Subcutaneous adipose tissue (tissue), 4 donors: ENCODE measurements around the gene RBMS3. TPM values are rescaled to one million over a fixed set of nuclear protein-coding genes. Genes with fewer than 3 reads are reported as not detected.

Experiments
- total RNA-seq, 4 donors: library from RNA; depleted of rRNA; stranded (reverse); fragments of >200 nt; gene quantifications; one replicate each; pipeline ENCODE4 v1.1.0, GENCODE V29; 2016
- TF ChIP-seq, protein P1 (sequence below): fragments of 450-650 bp; IDR thresholded peaks from one replicate; pipeline ENCODE4 v1.5.1; 2016; ENCODE audit warnings: low read depth, mild to moderate bottlenecking, control low read depth, antibody characterized with exemption, moderate library complexity

The RBMS3 gene
- total RNA-seq, 4 donors from 2014 or later = 98.6 to 171 (median 117) TPM

DNA sequence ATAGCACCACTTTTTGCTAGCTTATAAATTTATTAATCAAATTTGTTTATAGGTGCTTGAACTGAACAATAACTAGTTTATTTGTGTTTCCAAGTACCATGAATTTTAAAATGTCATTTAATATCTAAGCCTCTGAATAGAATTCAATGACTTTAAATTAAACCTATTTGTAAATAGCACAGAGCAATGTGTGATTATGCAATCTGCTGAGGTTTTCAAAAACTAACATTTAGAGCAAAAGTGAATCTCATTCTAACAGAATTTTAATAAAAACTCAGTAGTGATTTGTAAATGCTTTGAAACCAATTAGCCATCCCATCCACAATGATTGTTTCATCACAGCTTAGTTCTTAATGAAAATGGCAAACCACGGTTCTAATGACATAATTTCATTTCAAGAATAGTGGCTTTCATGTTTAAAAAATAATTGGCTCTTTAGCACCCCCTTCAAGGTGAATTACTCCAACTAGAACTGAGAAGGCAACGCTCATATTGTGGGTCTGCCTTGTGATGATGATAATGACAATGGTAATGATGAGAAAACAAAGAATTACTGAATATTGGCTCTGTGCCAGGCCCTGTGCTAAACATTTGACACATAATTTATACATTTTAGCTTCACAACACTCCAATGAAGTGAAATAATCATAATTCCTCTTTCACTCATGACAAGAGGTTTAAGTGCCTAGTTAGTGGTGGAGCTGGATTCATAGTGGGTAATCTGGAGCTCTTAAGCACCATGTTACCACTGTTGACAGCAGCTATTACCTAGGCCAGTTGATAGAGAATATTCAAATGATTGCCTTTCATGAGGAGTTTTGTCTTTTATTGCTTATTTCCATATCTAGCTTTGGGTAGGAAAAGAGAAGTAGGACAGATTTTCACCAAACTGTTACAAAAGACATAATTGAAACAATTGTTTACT lies 145.7 kb downstream of the RBMS3 start:
- TF ChIP-seq, protein P1, sequence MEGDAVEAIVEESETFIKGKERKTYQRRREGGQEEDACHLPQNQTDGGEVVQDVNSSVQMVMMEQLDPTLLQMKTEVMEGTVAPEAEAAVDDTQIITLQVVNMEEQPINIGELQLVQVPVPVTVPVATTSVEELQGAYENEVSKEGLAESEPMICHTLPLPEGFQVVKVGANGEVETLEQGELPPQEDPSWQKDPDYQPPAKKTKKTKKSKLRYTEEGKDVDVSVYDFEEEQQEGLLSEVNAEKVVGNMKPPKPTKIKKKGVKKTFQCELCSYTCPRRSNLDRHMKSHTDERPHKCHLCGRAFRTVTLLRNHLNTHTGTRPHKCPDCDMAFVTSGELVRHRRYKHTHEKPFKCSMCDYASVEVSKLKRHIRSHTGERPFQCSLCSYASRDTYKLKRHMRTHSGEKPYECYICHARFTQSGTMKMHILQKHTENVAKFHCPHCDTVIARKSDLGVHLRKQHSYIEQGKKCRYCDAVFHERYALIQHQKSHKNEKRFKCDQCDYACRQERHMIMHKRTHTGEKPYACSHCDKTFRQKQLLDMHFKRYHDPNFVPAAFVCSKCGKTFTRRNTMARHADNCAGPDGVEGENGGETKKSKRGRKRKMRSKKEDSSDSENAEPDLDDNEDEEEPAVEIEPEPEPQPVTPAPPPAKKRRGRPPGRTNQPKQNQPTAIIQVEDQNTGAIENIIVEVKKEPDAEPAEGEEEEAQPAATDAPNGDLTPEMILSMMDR = no peak

DNA sequence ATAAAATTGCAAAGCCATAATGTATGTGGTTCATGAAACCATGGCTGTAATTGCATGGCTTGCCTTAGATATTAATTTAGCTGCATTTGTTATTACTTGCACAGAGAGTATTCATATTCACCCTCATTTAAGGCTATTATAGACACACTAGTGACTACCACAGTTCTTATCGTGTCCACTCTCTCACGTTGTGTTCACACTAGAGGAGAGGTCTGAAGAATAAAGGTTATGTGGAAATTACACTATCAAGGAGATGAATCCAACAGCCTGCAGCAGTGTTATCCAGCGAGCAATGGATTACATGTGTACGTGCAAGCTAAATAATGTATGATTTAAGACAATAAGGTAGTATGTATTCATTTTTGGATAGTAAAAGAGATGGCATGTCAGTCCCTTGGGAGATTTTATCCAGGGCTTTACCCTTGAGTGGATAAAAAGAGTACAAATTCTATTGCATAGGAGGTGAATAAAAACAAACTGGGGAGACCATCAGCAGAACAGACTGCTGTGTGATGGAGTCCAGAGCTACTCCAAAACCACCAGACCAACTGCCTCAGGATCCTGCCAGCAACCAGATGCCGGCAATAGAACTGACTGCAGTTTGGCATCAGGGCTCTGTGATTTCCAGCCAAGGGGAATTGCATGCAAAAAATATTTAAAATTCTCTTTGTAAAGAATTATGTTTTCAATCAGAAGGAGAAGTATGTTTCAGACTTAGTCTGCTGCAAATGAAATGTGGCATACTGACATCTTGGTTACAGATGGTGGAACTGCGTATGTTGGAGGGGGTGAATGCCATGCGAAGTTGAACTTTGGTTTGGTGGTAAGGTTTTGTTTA lies 146.6 kb downstream of the RBMS3 start:
- TF ChIP-seq, protein P1 = no peak

DNA sequence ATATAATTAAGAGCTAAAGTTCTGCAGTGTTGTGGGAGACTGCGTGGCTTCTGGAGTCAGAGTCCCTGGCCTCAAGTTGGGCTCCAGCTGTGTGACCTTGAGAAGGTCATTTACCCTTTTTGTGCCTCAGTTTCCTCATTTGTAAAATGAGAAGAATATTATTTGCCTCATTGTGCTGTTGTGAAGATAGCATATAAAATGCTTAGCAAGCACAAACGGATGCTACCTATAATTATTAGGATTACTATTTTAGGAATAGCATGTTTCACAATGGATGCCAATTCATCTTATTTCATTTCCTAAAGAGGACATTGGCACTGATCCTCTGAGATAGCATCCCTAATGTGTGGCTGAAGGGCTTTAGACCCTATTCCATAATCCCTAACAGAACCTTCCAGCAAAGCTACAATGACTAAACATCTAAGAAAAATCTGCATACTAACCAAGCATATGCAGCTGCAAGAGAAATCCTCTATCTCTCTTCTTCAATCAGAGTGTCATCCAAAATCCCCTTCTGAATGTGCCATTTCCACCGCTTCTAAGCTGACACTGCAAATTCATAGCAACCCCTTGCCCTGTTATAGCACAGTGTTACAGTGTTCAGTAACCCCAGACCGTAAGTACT lies 148.3 kb downstream of the RBMS3 start:
- TF ChIP-seq, protein P1 = no peak

DNA sequence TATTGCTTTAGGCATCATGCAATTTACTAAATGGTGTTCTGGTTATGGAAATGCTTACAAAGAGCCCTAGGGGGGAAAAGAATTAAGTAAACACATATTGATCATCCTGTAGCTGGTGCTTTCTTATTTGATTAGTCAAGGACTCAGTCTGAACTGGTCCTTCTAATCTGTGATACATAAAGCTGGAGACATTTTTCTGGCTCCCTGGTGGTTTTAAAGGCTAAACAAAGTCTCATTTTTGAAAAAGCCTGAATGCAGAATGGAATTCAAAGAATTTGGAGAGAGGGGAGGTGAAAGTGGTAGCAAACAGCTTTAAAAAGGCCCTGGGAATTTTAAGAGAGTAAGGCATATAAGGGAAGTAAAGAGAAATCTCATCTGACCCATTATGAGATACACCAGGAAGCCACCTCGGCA lies 149.7 kb downstream of the RBMS3 start:
- TF ChIP-seq, protein P1 = no peak

DNA sequence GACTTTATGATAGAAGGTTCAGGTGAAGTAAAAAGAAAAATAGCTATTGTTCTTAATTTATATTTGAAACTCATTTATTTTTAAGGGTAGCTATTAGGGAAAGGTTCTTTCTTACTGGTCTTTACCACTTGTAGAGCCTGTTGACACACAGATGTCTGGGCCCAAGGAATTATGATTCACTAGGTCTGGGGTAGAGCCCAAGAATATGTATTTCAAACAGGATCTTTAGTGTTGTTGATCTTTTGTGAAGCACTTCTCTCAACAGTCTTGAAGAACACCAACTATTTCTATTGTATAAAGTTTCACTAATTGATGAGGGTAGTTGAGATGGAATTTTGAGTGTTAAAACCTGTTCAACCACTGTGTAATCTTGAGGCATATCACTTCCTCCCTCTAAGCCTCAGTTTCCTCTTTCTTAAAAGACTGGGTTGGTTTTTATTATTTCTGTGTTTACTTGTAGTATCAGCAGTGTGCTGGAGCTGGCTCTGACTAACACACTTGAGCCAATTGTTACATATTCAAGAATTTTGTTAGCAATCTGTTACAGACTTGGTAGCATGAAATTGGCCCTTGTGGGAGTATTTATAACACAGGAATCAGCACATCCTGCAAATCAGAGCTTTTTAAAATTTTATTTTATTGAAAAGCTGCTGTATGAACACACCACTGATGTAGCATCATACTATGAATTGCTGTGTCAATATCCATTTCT lies 155.9 kb downstream of the RBMS3 start:
- TF ChIP-seq, protein P1 = no peak

DNA sequence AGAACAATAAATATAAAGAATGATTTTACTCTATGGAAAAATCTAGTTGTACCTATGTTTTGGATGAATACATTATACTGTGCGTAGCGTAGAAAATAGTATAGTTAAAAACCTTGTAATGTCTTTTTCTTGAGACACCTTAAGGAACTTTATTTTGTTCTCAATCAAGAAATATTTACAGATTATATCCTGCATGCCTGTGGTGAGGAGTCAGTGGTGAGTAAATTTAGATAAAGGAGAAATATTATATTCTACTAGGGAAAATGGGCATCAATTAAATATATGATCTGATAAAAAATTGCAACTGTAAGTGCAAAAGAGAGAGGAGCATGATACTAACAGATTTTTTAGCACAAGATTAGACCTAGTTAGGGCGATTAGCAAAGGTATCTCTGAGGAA lies 157.7 kb downstream of the RBMS3 start:
- TF ChIP-seq, protein P1 = no peak
